Measurements from ENCODE around the gene RAPGEF4.
"Not testable (repeated sequence)": the region's sequence is repeated elsewhere in the genome, so short reads cannot be mapped to it uniquely, and the experiment has no call there.

RAPGEF4 gene

GRCh38 chr2:172745636-172746035 is 10.0 kb downstream of the RAPGEF4 start:
- Histone ChIP-seq H4K8ac (ENCODE audit: low read depth, low read length) (no peak overlapping the region), H3K4me1 (ENCODE audit: control insufficient read depth in 1 of 2, insufficient read depth in 2 of 2, low read length in 2 of 2) (no peaks in the 10 kb centered on the region), H3K9ac (ENCODE audit: low read length) (no peak overlapping the region), H4K91ac (ENCODE audit: low read depth, low read length) (no peak overlapping the region), H3K79me2 (ENCODE audit: control insufficient read depth, insufficient read depth, low read length, poor library complexity) (no peaks in the 10 kb centered on the region), H3K4me3 (ENCODE audit: low read depth, low read length) (no peak overlapping the region), H3K36me3 (ENCODE audit: control insufficient read depth in 1 of 2, insufficient read depth in 2 of 2, low read length in 2 of 2) (no peaks in the 10 kb centered on the region), H3K4me2 (ENCODE audit: low read length) (no peak overlapping the region), H2AFZ (ENCODE audit: insufficient read depth, low read length, poor library complexity) (no peak overlapping the region), H2BK12ac (ENCODE audit: low read length) (no peak overlapping the region), H2AK5ac (ENCODE audit: low read length) (no peak overlapping the region), H3K9me3 (ENCODE audit: insufficient read depth, low read depth, low read length) (no peaks in the 10 kb centered on the region), H3K4ac (ENCODE audit: low read depth, low read length) (no peak overlapping the region), H3K23ac (ENCODE audit: low read length) (no peak overlapping the region), H3K79me1 (ENCODE audit: low read length) (no peaks in the 10 kb centered on the region), H3K14ac (ENCODE audit: low read length) (no peak overlapping the region), H2BK5ac (ENCODE audit: low read depth, low read length, poor library complexity) (no peak overlapping the region), H3K27me3 (ENCODE audit: insufficient read depth, low read length) (no peaks in the 10 kb centered on the region), H4K12ac (ENCODE audit: low read depth, low read length) (no peak overlapping the region), H3K27ac (ENCODE audit: low read depth, low read length) (no peak overlapping the region), H2BK120ac (ENCODE audit: insufficient read depth, low read length, poor library complexity) (no peak overlapping the region), H3K18ac (ENCODE audit: low read length) (no peak overlapping the region)
- WGBS (ENCODE audit: extremely low coverage, insufficient coverage, insufficient read length): no CpG with 5 or more reads among the region's 1 CpG
- no peak for DNase-seq

DNA sequence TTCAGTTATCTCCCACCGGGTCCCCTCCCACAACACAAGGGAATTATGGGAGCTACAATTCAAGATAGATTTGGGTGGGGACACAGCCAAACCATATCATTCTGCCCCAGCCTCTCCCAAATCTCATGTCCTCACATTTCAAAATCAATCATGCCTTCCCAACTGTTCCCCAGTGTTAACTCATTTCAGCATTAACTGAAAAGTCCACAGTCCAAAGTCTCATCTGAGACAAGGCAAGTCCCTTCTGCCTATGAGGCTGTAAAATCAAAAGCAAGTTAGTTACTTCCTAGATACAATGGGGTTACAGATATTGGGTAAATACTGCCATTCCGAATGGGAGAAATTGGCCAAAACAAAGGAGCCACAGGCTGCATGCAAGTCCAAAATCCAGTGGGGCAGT is 12.9 kb downstream of the RAPGEF4 start:
- H3K27ac ChIP-seq (ENCODE audit: low read depth, low read length); H3K18ac ChIP-seq (ENCODE audit: low read length); H4K8ac ChIP-seq (ENCODE audit: low read depth, low read length); H3K36me3 ChIP-seq (ENCODE audit: control insufficient read depth in 1 of 2, insufficient read depth in 2 of 2, low read length in 2 of 2); H2BK120ac ChIP-seq (ENCODE audit: insufficient read depth, low read length, poor library complexity); H3K79me1 ChIP-seq (ENCODE audit: low read length); H3K9me3 ChIP-seq (ENCODE audit: insufficient read depth, low read depth, low read length); H3K79me2 ChIP-seq (ENCODE audit: control insufficient read depth, insufficient read depth, low read length, poor library complexity); H2AFZ ChIP-seq (ENCODE audit: insufficient read depth, low read length, poor library complexity); H3K14ac ChIP-seq (ENCODE audit: low read length); H3K4me1 ChIP-seq (ENCODE audit: control insufficient read depth in 1 of 2, insufficient read depth in 2 of 2, low read length in 2 of 2); H2AK5ac ChIP-seq (ENCODE audit: low read length); H3K9ac ChIP-seq (ENCODE audit: low read length); H3K27me3 ChIP-seq (ENCODE audit: insufficient read depth, low read length); H3K23ac ChIP-seq (ENCODE audit: low read length); H4K91ac ChIP-seq (ENCODE audit: low read depth, low read length); H2BK12ac ChIP-seq (ENCODE audit: low read length); DNase-seq; H3K4me3 ChIP-seq (ENCODE audit: low read depth, low read length); H3K4ac ChIP-seq (ENCODE audit: low read depth, low read length); H3K4me2 ChIP-seq (ENCODE audit: low read length); H2BK5ac ChIP-seq (ENCODE audit: low read depth, low read length, poor library complexity); H4K12ac ChIP-seq (ENCODE audit: low read depth, low read length): not testable (repeated sequence)
- WGBS (ENCODE audit: extremely low coverage, insufficient coverage, insufficient read length): no CpG with 5 or more reads among the region's 2 CpGs

- Histone ChIP-seq H4K8ac (ENCODE audit: low read depth, low read length) (no peak overlapping the region), H3K4me3 (ENCODE audit: low read depth, low read length) (no peak overlapping the region), H3K4me1 (ENCODE audit: control insufficient read depth in 1 of 2, insufficient read depth in 2 of 2, low read length in 2 of 2) (no peaks in the 10 kb centered on the region), H3K4me2 (ENCODE audit: low read length) (no peak overlapping the region), H4K91ac (ENCODE audit: low read depth, low read length) (no peak overlapping the region), H3K27ac (ENCODE audit: low read depth, low read length) (no peak overlapping the region), H2BK12ac (ENCODE audit: low read length) (no peak overlapping the region), H3K36me3 (ENCODE audit: control insufficient read depth in 1 of 2, insufficient read depth in 2 of 2, low read length in 2 of 2) (no peaks in the 10 kb centered on the region), H3K9me3 (ENCODE audit: insufficient read depth, low read depth, low read length) (no peaks in the 10 kb centered on the region), H4K12ac (ENCODE audit: low read depth, low read length) (no peak overlapping the region), H3K4ac (ENCODE audit: low read depth, low read length) (no peak overlapping the region), H2BK120ac (ENCODE audit: insufficient read depth, low read length, poor library complexity) (no peak overlapping the region), H3K23ac (ENCODE audit: low read length) (no peak overlapping the region), H2AK5ac (ENCODE audit: low read length) (no peak overlapping the region), H3K9ac (ENCODE audit: low read length) (no peak overlapping the region), H3K27me3 (ENCODE audit: insufficient read depth, low read length) (no peaks in the 10 kb centered on the region), H2BK5ac (ENCODE audit: low read depth, low read length, poor library complexity) (no peak overlapping the region), H3K18ac (ENCODE audit: low read length) (no peak overlapping the region), H3K79me2 (ENCODE audit: control insufficient read depth, insufficient read depth, low read length, poor library complexity) (no peaks in the 10 kb centered on the region), H2AFZ (ENCODE audit: insufficient read depth, low read length, poor library complexity) (no peak overlapping the region), H3K14ac (ENCODE audit: low read length) (no peak overlapping the region), H3K79me1 (ENCODE audit: low read length) (no peaks in the 10 kb centered on the region)
- DNase-seq: no peak
- no CpG with 5 or more reads among the region's 6 CpGs for WGBS (ENCODE audit: extremely low coverage, insufficient coverage, insufficient read length)
Observed at GRCh38 chr2:172749388-172749787, 13.7 kb downstream of the RAPGEF4 start.

- no peaks in the 10 kb centered on the region for H3K4me1 ChIP-seq (ENCODE audit: control insufficient read depth in 1 of 2, insufficient read depth in 2 of 2, low read length in 2 of 2)
- no peaks in the 10 kb centered on the region for H3K9me3 ChIP-seq (ENCODE audit: insufficient read depth, low read depth, low read length)
- DNase-seq: no peak
- H4K91ac ChIP-seq (ENCODE audit: low read depth, low read length): no peak overlapping the region
- no peak overlapping the region for H3K14ac ChIP-seq (ENCODE audit: low read length)
- H2AFZ ChIP-seq (ENCODE audit: insufficient read depth, low read length, poor library complexity): no peak overlapping the region
- H3K4ac ChIP-seq (ENCODE audit: low read depth, low read length): no peak overlapping the region
- H3K4me2 ChIP-seq (ENCODE audit: low read length): no peak overlapping the region
- no peak overlapping the region for H2BK12ac ChIP-seq (ENCODE audit: low read length)
- H2AK5ac ChIP-seq (ENCODE audit: low read length): no peak overlapping the region
- no peaks in the 10 kb centered on the region for H3K79me2 ChIP-seq (ENCODE audit: control insufficient read depth, insufficient read depth, low read length, poor library complexity)
- H4K8ac ChIP-seq (ENCODE audit: low read depth, low read length): no peak overlapping the region
- H3K79me1 ChIP-seq (ENCODE audit: low read length): no peaks in the 10 kb centered on the region
- no peak overlapping the region for H3K4me3 ChIP-seq (ENCODE audit: low read depth, low read length)
- no peaks in the 10 kb centered on the region for H3K27me3 ChIP-seq (ENCODE audit: insufficient read depth, low read length)
- no peak overlapping the region for H4K12ac ChIP-seq (ENCODE audit: low read depth, low read length)
- no peak overlapping the region for H3K18ac ChIP-seq (ENCODE audit: low read length)
- WGBS (ENCODE audit: extremely low coverage, insufficient coverage, insufficient read length): no CpG with 5 or more reads among the region's 2 CpGs
- no peak overlapping the region for H2BK120ac ChIP-seq (ENCODE audit: insufficient read depth, low read length, poor library complexity)
- no peak overlapping the region for H3K9ac ChIP-seq (ENCODE audit: low read length)
- H3K36me3 ChIP-seq (ENCODE audit: control insufficient read depth in 1 of 2, insufficient read depth in 2 of 2, low read length in 2 of 2): no peaks in the 10 kb centered on the region
- no peak overlapping the region for H3K23ac ChIP-seq (ENCODE audit: low read length)
- no peak overlapping the region for H2BK5ac ChIP-seq (ENCODE audit: low read depth, low read length, poor library complexity)
- no peak overlapping the region for H3K27ac ChIP-seq (ENCODE audit: low read depth, low read length)
Observed at GRCh38 chr2:172751564-172751963, 15.9 kb downstream of the RAPGEF4 start.

All from trophoblast cell (in vitro differentiated cells and primary cell).